HFF-Myc (cell line): ENCODE results near the gene RAP1GDS1.

Source experiments
- DNase-seq: peaks from one replicate; pipeline ENCODE4 v3.0.0-alpha.2; 2011; ENCODE audit warnings: low read depth; ENCODE audit errors: extremely low read depth
- H3K4me3 ChIP-seq: replicated peaks from 2 replicates; pipeline ENCODE4 v1.5.1; 2011; ENCODE audit warnings: low read depth, mild to moderate bottlenecking, control low read depth, low read length
- CTCF ChIP-seq: IDR thresholded peaks from 2 replicates; pipeline ENCODE4 v1.5.1; 2012; ENCODE audit warnings: mild to moderate bottlenecking, low read depth, low read length, control low read depth; ENCODE audit errors: missing control alignments

Gene RAP1GDS1

GRCh38 chr4:98369322-98369721 is 108.1 kb downstream of the RAP1GDS1 start:
- H3K4me3 ChIP-seq = no peak overlapping the region
- no peak for DNase-seq
- no peak for TF ChIP-seq CTCF

DNA sequence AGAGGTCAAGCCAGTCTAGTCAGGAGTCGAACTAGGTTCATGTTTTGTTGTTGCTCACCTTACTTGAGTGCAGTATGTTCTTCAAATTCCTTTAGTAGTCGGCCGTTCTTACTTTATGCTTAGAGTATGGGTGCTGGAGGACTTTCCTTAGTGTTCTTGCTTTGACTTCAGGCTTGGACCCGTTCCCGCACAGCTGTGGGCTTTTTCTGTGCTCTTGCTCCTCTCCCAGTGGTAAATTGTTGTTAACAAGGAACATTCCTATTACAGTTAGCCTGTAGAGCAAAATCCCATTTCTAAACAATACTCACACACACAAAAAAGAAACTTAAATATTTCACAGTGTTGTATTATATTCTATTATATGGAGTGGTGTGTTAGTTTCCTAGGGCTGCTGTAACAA is 113.5 kb downstream of the RAP1GDS1 start:
- H3K4me3 ChIP-seq = no peak overlapping the region
- no peak for DNase-seq
- no peak for TF ChIP-seq CTCF

DNA sequence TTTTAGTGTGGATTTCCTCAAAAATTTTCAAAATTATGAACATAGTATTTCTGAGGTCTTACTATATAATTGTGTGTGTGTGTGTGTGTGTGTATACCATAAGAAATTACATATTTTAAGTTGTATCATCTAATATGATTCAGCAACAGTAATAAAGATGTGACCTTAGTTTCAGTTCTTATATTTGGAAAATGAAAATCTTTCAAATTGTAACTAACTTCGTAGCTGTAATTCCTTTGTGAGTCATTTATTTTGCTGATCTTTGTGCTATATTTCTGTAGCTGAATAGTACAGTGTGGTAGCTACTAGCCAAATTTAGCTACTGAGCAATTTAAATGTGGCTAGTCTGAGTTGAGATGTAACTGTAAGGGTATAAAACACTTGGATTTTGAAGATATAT is 116.4 kb downstream of the RAP1GDS1 start:
- no peak overlapping the region for H3K4me3 ChIP-seq
- DNase-seq = no peak
- TF ChIP-seq CTCF = no peak

GRCh38 chr4:98381306-98381705 is 120.1 kb downstream of the RAP1GDS1 start:
- no peak for DNase-seq
- no peak overlapping the region for H3K4me3 ChIP-seq
- no peak for TF ChIP-seq CTCF

- DNase-seq = no peak
- no peak overlapping the region for H3K4me3 ChIP-seq
- TF ChIP-seq CTCF = no peak
Observed at GRCh38 chr4:98383431-98384106, 122.4 kb downstream of the RAP1GDS1 start.

DNA sequence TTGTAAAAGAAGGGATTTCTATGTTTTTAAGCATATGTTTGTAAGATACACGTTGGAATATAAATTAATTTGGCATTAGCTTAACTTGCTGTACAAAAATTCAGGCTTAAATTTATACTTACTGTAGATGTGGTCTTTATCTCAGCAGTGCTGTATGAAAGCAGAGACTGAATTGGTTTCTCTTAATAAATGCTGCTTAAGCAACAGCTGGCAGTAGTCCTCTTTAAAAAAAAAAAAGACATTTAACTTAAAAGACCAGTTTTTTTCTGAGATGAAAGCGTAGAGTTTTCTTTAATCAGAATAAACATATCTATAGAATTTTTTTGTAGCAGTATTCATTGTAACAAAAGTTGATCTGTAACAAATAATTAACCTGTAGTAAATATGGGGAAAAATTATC is 124.6 kb downstream of the RAP1GDS1 start:
- H3K4me3 ChIP-seq = no peak overlapping the region
- DNase-seq = no peak
- no peak for TF ChIP-seq CTCF
